PC-9 (cell line): ENCODE results near the gene TMEM74B.

ENCODE experiments used
- CTCF ChIP-seq: fragments of 200-600 bp; sonication (generic); conservative IDR thresholded peaks from 2 replicates; pipeline ENCODE4 v1.6.1; 2017; ENCODE audit warnings: mixed run types, antibody characterized with exemption, mild to moderate bottlenecking, moderate library complexity
- EZH2 ChIP-seq: fragments of 200-600 bp; sonication (generic); IDR thresholded peaks from 2 replicates; pipeline ENCODE4 v1.8.0; 2017; ENCODE audit warnings: antibody characterized with exemption, low read depth

- no peak for TF ChIP-seq CTCF
- no peak for TF ChIP-seq EZH2
Observed at GRCh38 chr20:1184638-1185315, at the start of gene TMEM74B.
